HG02938 (cell line): Measurements from ENCODE around the gene LCE2D.
"Not testable (repeated sequence)": the region's sequence is repeated elsewhere in the genome, so short reads cannot be mapped to it uniquely, and the experiment has no call there.

Source experiments
- ATAC-seq: cut with Tn5 transposase; IDR thresholded peaks from one replicate; pipeline ENCODE4 v1.9.1; 2021; ENCODE audit warnings: mild to moderate bottlenecking, moderate library complexity; ENCODE audit not compliant: unreplicated experiment

Gene LCE2D, protein sequence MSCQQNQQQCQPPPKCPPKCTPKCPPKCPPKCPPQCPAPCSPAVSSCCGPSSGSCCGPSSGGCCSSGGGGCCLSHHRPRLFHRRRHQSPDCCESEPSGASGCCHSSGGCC

GRCh38 chr1:152663098-152663497, at the start of gene LCE2D:
Gene LCE2D (plus strand): TSS chr1:152663380. CDS start chr1:152664106, 726 bp downstream.
- no peak for ATAC-seq

DNA sequence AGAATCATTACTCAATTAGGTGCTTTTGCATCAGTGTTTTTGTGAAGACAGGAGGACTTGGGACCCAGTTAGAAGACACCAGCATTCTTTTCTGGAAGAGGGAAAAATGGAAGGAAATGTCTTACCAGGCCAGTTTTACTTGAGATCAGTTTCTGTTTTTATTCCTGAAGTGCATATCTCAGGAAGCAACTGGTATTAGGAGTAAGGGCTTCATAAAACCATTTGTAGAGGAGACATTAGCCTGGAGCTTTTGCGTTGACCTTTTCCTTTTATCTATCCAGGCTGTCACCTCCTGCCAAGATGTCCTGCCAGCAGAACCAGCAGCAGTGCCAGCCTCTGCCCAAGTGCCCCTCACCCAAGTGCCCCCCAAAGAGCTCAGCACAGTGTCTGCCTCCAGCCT, 49.7 kb upstream of the LCE2D start, which contains the start of gene LCE3B:
TSS of gene LCE3B (plus strand) at position 301 of the 400 bp plus-strand sequence. CDS start at position 301, 0 bp downstream.
- ATAC-seq = no peak

GRCh38 chr1:152621993-152622392, 41.2 kb upstream of the LCE2D start:
- ATAC-seq = no peak

DNA sequence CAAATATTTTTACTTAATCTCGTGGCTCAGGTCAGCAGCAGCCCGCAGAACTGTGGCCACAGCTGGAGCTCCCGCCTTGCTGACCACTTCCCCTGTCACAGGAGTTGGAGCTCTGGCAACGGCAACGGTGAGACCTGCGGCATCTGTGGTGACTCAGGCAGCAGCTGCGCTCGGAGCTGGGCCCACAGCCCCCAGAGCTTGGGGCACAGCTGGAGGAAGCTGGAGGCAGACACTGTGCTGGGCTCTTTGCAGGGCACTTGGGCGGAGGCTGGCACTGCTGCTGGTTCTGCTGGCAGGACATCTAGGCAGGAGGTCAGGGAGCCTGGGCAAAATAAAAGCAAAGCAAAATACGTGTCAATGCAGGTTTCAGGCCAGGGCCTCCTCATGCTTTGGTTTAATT, 40.4 kb upstream of the LCE2D start, which contains the start of gene LCE3A:
TSS of gene LCE3A (minus strand) at position 301 of the 400 bp plus-strand sequence. CDS start at position 301, 0 bp downstream.
- no peak for ATAC-seq

DNA sequence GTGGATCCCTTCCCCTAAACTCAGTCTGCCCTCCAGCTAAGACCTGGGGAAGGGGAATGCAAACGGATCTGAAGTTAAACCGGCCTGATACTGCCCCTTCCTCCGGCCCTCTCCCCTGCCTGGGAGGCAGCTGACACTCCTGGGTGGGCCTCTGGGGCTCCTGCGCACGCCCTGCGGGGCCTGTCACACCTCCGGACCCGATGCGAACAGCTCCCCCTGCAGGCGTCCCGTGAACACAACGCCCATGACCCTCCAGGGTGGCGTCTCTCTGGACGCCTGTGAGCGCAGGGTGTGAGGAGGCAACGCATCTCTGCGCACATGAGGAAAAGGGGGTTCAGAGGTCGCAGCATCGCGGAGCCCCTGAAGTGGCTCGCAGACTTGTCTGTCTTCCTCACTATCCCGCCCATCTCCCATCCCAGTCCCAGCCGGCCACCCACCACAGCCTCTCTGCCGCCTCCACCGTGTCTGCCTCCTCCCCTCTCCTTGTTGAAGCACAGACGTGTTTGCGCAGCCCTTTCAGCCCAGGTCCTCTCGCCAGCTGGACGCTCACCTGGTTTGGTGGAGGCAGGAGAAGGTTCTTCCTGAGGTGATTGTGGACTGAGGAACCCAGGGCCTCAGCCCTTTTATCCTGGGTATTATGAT, 39.9 kb upstream of the LCE2D start:
- no peak for ATAC-seq

GRCh38 chr1:152626744-152627143, 36.4 kb upstream of the LCE2D start:
- no peak for ATAC-seq

DNA sequence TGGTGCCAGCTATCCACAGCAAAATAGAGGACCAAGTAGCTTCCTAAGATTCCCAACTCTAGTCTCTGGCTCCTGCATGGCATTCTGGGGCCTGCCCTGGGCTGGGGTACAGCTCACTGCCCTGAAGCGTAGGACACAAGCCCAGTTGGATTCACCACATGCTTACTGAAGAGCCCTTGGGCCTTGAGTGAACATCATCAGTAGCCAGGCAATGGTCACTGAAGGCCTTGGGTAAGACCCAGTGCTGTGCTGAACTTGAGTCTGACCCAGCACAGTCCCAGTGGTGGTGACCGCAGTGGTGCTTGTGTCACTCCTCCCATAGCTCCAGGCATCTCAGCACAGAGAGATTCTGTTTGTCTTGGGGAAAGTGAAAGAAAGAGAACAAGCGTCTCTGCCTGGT, 32.6 kb upstream of the LCE2D start:
- ATAC-seq = no peak

DNA sequence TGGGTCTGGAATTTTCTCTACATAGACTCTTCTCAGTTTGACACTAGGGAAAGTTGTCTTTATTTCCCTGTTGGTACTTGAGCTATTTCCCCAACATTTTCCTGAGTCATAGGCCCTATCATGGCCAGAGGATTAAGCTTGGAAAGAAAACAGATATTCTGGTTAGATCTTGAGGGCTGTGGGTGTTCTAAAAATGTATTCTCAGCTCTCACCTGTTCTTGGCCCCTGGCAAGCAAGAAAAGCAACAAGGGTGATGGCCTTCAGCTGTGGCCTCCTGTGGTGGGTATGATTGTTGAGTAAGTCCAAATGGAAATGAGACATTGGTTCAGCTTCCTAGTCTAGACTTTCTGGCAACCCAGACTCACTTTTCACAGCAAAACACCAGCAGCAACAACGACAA, 22.8 kb upstream of the LCE2D start:
- no peak for ATAC-seq

- no peak for ATAC-seq
Observed at GRCh38 chr1:152643945-152644344, 19.2 kb upstream of the LCE2D start.

GRCh38 chr1:152645146-152645545, 18.0 kb upstream of the LCE2D start:
- ATAC-seq = no peak

GRCh38 chr1:152646656-152647055, 16.5 kb upstream of the LCE2D start:
- ATAC-seq = no peak

DNA sequence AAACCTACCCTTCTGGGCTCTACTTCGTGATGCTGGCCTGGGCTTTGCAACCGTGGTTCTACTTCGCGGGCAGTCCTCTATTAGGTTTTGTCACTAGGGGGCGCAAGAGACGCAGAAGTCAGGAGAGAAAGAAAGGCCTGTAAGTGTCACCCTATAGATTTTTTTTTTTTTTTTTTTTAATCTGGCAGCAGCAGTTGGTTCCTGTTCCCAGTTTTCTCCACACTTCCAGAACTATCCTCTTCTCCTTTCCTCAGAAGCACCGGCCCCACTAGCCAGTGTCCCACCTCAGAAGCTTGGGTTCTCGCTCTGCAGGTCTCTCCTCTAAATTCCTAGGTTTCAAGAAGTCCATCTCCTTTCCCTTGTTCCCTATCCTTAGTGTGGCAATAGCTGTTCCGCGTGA, 9.1 kb upstream of the LCE2D start:
- no peak for ATAC-seq

- no peak for ATAC-seq
Observed at GRCh38 chr1:152656459-152656858, 6.7 kb upstream of the LCE2D start.

GRCh38 chr1:152657677-152658076, 5.5 kb upstream of the LCE2D start:
- ATAC-seq = no peak

DNA sequence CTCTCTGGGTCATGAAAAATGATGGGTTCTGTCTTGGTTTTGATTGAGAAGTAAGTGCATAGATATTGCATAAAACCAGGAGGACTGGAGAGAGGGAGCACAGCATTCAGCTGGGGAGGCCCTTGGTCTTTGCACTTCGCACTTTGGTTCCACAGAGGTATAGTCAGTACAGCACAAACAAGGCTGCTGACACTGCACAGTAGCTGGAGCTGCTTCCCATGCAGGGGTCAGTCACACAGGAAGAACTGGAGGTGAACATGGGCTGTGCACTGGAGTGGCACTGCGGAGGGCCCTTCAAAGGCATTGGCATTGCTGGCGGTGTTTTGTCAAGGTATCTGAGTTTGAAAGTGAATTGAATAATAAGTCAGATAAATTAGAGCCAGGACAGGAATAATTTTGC, 4.5 kb upstream of the LCE2D start:
- ATAC-seq = no peak

DNA sequence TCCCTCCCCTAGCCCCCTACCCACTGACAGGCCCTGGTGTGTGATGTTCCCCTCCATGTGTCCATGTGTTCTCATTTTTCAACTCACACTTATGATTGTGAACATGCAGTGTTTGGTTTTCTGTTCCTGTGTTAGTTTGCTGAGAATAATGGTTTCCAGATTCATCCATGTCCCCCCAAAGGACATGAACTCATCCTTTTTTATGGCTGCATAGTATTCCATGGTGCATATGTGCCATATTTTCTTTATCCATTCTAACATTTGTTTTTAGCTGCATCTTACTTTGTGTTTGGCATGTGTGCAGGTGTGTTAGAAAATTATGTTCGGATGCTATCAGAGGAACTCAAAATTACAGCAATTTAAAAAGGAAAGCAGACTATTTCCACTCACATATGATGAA, 3.0 kb downstream of the LCE2D start:
- not testable (repeated sequence) for ATAC-seq

- ATAC-seq = no peak
Observed at GRCh38 chr1:152667648-152668047, 4.5 kb downstream of the LCE2D start.

DNA sequence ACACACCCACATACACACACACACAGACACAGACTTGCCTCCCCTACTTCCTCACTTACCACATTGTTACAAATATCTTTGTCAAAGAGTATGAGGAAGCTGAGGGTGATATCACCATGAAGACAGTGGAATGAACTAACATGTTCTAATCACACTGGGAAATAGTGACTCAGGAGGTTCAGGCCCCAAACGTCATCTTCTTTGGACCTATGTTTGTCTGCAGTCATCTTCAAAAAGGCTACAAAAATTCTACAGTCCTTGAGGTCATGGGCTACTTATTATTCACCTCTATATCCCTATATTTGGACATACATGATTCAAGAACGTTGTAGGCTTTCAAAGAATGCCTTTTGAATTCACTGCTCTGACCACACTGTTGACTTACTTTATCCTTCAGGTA, 9.8 kb downstream of the LCE2D start:
- no peak for ATAC-seq

GRCh38 chr1:152674983-152675382, 11.8 kb downstream of the LCE2D start, which contains the start of gene LCE2C:
Gene LCE2C (plus strand): TSS chr1:152675279. CDS start chr1:152676016, 737 bp downstream.
- ATAC-seq = not testable (repeated sequence)

DNA sequence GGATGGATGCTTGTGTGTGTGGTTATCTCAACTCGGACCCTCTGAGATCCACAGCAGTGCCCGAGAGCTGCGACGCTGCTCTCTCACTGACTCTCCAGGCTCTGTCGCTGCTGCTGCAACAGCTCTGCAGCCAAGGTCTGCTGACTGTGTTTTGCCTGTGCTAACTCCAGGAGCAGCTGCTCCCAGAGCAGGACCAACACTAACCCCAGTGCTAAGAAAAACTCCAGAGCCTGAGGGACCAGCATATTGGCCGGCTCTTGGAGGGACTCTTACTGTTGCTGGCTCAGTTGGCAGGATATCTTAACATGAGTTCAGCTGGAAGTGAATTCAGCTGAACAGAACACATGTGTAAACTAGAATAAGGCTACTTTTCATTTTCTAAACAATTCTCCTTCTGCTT, 16.3 kb downstream of the LCE2D start:
- no peak for ATAC-seq

DNA sequence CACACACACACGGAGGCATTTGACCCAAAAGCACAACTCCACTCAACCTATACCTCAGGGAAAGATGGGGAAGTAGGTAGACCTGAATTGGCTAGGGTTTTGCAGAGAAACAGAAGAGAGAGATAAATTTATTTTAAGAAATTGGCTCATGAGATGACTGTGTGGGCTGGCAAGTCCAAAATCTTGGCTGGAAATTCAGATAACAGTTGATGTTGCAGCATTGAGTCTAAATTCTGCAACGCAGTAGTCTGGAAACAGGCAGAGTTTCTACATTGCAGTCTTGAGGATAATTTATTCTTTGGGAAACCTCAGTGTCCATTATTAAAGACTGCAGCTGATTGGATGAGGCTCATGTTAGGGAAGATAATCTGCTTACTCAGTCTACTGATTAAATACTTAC, 18.4 kb downstream of the LCE2D start:
- no peak for ATAC-seq

GRCh38 chr1:152683846-152684245, 20.7 kb downstream of the LCE2D start:
- no peak for ATAC-seq

GRCh38 chr1:152685823-152686222, 22.6 kb downstream of the LCE2D start, which contains the start of gene LCE2B:
Gene LCE2B (plus strand): TSS chr1:152686123. CDS start chr1:152686844, 721 bp downstream.
- ATAC-seq = not testable (repeated sequence)
